Caco-2 (cell line): ENCODE results near the gene MAP1A. TPM values are rescaled to one million over a fixed set of nuclear protein-coding genes. Genes with fewer than 3 reads are reported as not detected.
A peak's percentile ranks its signal among the peaks of the same experiment; 100 is the strongest.

Source experiments
- BruUV-seq: library from RNA; stranded (reverse); fragments of 400-500 nt; replicated peaks from 2 replicates; lab custom pipeline; 2021; lab: Mats Ljungman, UMichigan
- CTCF ChIA-PET: fragments of 300-600 bp; sonication (Branson Sonifier 250); formaldehyde crosslinking; loops from one replicate; lab custom pipeline; 2022; ENCODE audit warnings: antibody characterized with exemption; lab: Charles Lee
- POLR2A ChIA-PET: fragments of 300-600 bp; sonication (Branson Sonifier 250); formaldehyde crosslinking; loops from one replicate; lab custom pipeline; 2022; ENCODE audit warnings: antibody characterized with exemption; lab: Charles Lee
- DNase-seq, 2 experiments: peaks; one replicate each; pipeline versions ENCODE4 v3.0.0 to v3.0.0-alpha.2; 2020 to 2022
- H3K27me3 ChIP-seq: replicated peaks from 2 replicates; pipeline ENCODE4 v1.6.0; 2011; ENCODE audit warnings: low read length; ENCODE audit not compliant: control insufficient read depth, insufficient read depth
- H3K36me3 ChIP-seq: 2 replicates; pipeline ENCODE4 v1.5.1; 2011; ENCODE audit warnings: low read length; ENCODE audit not compliant: control insufficient read depth, insufficient read depth
- H3K4me1 ChIP-seq: fragments of 250-450 bp; sonication (Bioruptor Pico); 2 replicates; pipeline ENCODE4 v1.5.1; 2020; ENCODE audit warnings: mild to moderate bottlenecking
- H3K4me3 ChIP-seq: 2 replicates; pipeline ENCODE4 v1.5.1; 2011; ENCODE audit warnings: low read depth, mild to moderate bottlenecking, control low read depth, low read length
- H3K9me3 ChIP-seq: fragments of 250-450 bp; sonication (Bioruptor Pico); 2 replicates; pipeline ENCODE4 v1.5.1; 2020; ENCODE audit warnings: mild to moderate bottlenecking, moderate library complexity
- H3K27ac Mint-ChIP-seq: one replicate; pipeline ENCODE4 v1.8.0; 2022; ENCODE audit warnings: mixed read lengths; ENCODE audit not compliant: unreplicated experiment
- H3K27me3 Mint-ChIP-seq: one replicate; pipeline ENCODE4 v1.8.0; 2022; ENCODE audit warnings: mixed read lengths; ENCODE audit not compliant: insufficient read depth, unreplicated experiment
- H3K36me3 Mint-ChIP-seq: one replicate; pipeline ENCODE4 v1.8.0; 2022; ENCODE audit warnings: mild to moderate bottlenecking, mixed read lengths; ENCODE audit not compliant: insufficient read depth, unreplicated experiment
- H3K4me1 Mint-ChIP-seq: one replicate; pipeline ENCODE4 v1.8.0; 2022; ENCODE audit warnings: low read depth, mixed read lengths; ENCODE audit not compliant: unreplicated experiment
- H3K4me3 Mint-ChIP-seq: one replicate; pipeline ENCODE4 v1.8.0; 2022; ENCODE audit warnings: mild to moderate bottlenecking, moderate library complexity, mixed read lengths; ENCODE audit not compliant: unreplicated experiment
- H3K9me3 Mint-ChIP-seq: one replicate; pipeline ENCODE4 v1.8.0; 2022; ENCODE audit warnings: mixed read lengths; ENCODE audit not compliant: unreplicated experiment
- CTCF ChIP-seq, 2 experiments: fragments of 200-600 bp in 1 of 2; IDR thresholded peaks; 1 replicate in 1 of 2; 2 replicates in 1 of 2; pipeline versions ENCODE4 v1.5.1 to v1.8.0; 2011 to 2022; ENCODE audit warnings: antibody characterized with exemption in 1 of 2, control low read depth in 1 of 2, inconsistent platforms in 1 of 2, low read depth in 1 of 2, low read length in 1 of 2, mild to moderate bottlenecking in 1 of 2, moderate library complexity in 1 of 2; ENCODE audit not compliant: insufficient read depth in 1 of 2, severe bottlenecking in 1 of 2, unreplicated experiment in 1 of 2
- intact Hi-C: fragments of 100-400 bp; cut with micrococcal nuclease; formaldehyde crosslinking; loops from one replicate; pipeline ENCODE4 v1.10.0; 2022; ENCODE audit not compliant: unreplicated experiment
- total RNA-seq: library from RNA; stranded (reverse); gene quantifications from 2 replicates; pipeline ENCODE4 v1.2.3, GENCODE V29; 2022

Gene MAP1A
- total RNA-seq, 1 experiment from 2014 or later: 0.84 TPM

DNA sequence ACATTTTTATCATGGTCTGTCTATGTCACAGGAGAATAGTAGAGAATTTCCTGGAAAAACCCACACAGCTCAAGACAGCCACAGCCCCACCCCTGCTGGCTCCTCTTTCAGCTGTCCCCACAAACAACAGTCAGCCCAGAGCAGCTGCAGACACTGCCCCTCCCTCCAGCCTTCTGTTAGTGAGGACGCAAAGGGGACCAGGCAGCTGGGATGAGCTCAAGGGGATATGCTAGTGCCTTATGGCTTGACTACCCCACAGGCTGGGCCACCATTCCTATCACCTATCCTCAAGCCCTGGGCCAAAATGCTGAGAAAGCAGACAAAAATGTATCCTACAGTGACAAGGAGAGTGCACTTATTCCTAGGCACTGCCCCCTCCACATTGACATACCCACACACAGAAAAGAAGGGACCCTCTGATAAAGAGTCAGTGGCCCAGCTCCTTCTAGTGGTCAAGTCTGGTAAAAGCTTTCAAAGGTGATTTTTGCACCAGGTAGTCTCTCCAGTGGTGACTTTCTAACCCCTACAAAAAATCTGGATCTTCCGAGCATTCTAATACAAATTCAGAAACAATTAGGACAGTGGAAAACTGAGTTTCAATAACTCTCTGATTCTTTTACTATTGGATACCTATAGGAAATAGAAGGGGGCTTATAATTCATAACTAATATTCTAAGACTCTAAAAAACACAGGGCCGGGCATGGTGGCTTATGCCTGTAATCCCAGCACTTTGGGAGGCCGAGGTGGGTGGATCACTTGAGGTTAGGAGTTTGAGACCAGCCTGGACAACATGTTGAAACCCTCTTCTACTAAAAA, 3.0 kb upstream of the MAP1A start:
- peak in 1 of 2 experiments; percentile 45 for DNase-seq
- H3K4me3 Mint-ChIP-seq: no peak overlapping the region
- no peaks in the 10 kb centered on the region; the same call in 1 of the 2 replicates for H3K27me3 ChIP-seq
- intact Hi-C loops: no loop called here
- TF ChIP-seq CTCF (IDR thresholded peaks at IDR 0.05; ENCODE audit: insufficient read depth in 1 of 2, low read depth in 1 of 2, low read length in 1 of 2, severe bottlenecking in 1 of 2, unreplicated experiment in 1 of 2): peak; percentile 67 to 71
- H3K4me1 Mint-ChIP-seq: peaks cover 42% of the 10 kb centered on the region
- peaks cover 20% of the 10 kb centered on the region for H3K36me3 Mint-ChIP-seq
- H3K27ac Mint-ChIP-seq: no peak overlapping the region
- H3K4me1 ChIP-seq: peaks cover 9% of the 10 kb centered on the region; the same call in 1 of the 2 replicates
- H3K4me3 ChIP-seq: no peak overlapping the region
- no peaks in the 10 kb centered on the region for H3K36me3 ChIP-seq
- no TSS peak for BruUV-seq
- no peaks in the 10 kb centered on the region for H3K9me3 Mint-ChIP-seq
- H3K9me3 ChIP-seq: no peaks in the 10 kb centered on the region
- ChIA-PET CTCF (interaction anchor here (0.8 to 1.4 kb wide), 7 partner anchors 8 to 138 kb away, joined by 3 to 10 read pairs (median 6); partner anchors contain the start of gene TP53BP1), POLR2A (interaction anchor here (0.8 kb wide), 1 partner anchor 73 kb away, joined by 3 read pairs; no protein-coding TSS in a partner anchor)
- H3K27me3 Mint-ChIP-seq: peaks cover 5% of the 10 kb centered on the region

GRCh38 chr15:43515741-43516140, 1.7 kb upstream of the MAP1A start:
- Histone ChIP-seq H3K4me1 (peaks cover 9% of the 10 kb centered on the region; the same call in 1 of the 2 replicates), H3K36me3 (no peaks in the 10 kb centered on the region), H3K27me3 (no peaks in the 10 kb centered on the region; the same call in 1 of the 2 replicates), H3K4me3 (no peak overlapping the region), H3K9me3 (no peaks in the 10 kb centered on the region)
- H3K27me3 Mint-ChIP-seq: peaks cover 5% of the 10 kb centered on the region
- no peak for TF ChIP-seq CTCF (IDR thresholded peaks at IDR 0.05; ENCODE audit: insufficient read depth in 1 of 2, low read depth in 1 of 2, low read length in 1 of 2, severe bottlenecking in 1 of 2, unreplicated experiment in 1 of 2)
- CTCF ChIA-PET: no interaction called here
- peaks cover 15% of the 10 kb centered on the region for H3K36me3 Mint-ChIP-seq
- H3K4me3 Mint-ChIP-seq: no peak overlapping the region
- DNase-seq: no peak
- H3K9me3 Mint-ChIP-seq: no peaks in the 10 kb centered on the region
- POLR2A ChIA-PET: no interaction called here
- no peak overlapping the region for H3K27ac Mint-ChIP-seq
- intact Hi-C loops: no loop called here
- BruUV-seq: no TSS peak
- H3K4me1 Mint-ChIP-seq: peaks cover 38% of the 10 kb centered on the region

DNA sequence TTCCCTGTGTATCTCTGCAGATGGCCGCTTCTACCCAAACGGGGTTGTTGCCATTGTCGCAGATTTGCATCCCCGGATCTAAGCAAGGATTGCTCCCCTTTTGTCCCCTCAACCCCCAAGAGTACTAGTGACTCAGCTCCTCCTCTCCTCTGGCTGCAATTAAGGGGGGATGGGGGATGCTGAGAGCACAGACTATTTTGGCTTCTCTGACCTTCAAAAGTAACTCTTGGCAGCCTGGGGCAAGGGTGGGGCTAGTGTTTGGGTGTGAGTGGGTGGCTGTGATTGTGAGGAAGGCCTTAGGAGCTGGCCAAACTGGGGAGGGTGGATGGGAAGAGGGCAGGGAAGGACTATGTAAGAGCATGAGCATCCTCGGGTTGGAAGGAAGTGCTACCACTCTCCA, 1.2 kb upstream of the MAP1A start:
- peaks cover 11% of the 10 kb centered on the region for H3K36me3 Mint-ChIP-seq
- Histone ChIP-seq H3K9me3 (no peaks in the 10 kb centered on the region), H3K27me3 (no peaks in the 10 kb centered on the region; the same call in 1 of the 2 replicates), H3K4me3 (no peak overlapping the region), H3K36me3 (no peaks in the 10 kb centered on the region), H3K4me1 (peaks cover 7% of the 10 kb centered on the region; the same call in 1 of the 2 replicates)
- no peak for TF ChIP-seq CTCF (IDR thresholded peaks at IDR 0.05; ENCODE audit: insufficient read depth in 1 of 2, low read depth in 1 of 2, low read length in 1 of 2, severe bottlenecking in 1 of 2, unreplicated experiment in 1 of 2)
- BruUV-seq: no TSS peak
- DNase-seq: no peak
- H3K4me1 Mint-ChIP-seq: peaks cover 35% of the 10 kb centered on the region
- H3K4me3 Mint-ChIP-seq: no peak overlapping the region
- H3K27ac Mint-ChIP-seq: no peak overlapping the region
- H3K27me3 Mint-ChIP-seq: peaks cover 5% of the 10 kb centered on the region
- CTCF ChIA-PET: no interaction called here
- POLR2A ChIA-PET: no interaction called here
- intact Hi-C loops: no loop called here
- no peaks in the 10 kb centered on the region for H3K9me3 Mint-ChIP-seq
